T-helper 2 cell (primary cell): ENCODE measurements around the gene S100PBP.

ENCODE experiments used
- DNase-seq, 5 experiments: peaks; one replicate each; pipeline versions ENCODE4 v3.0.0 to v3.0.0-alpha.2; 2012 to 2022
- total RNA-seq, 2 donors: gene quantifications; one replicate each; lab custom pipeline; 2026; lab: John Stamatoyannopoulos, UW

S100PBP gene
- total RNA-seq = 20.3 to 45.3 reads per million in 2 donors

GRCh38 chr1:32817159-32817814 lies at the start of gene S100PBP, which contains the start of gene YARS1:
TSS of gene S100PBP (plus strand) at chr1:32817653. CDS start at chr1:32826100, 8,447 bp downstream.
TSS of gene YARS1 (minus strand) at chr1:32817358. CDS start at chr1:32817244, 114 bp downstream.
- DNase-seq = peak; percentile 98 to 100 (median 99)

GRCh38 chr1:32768110-32768850 lies 49.2 kb upstream of the S100PBP start:
- no peak for DNase-seq

- no peak for DNase-seq
These were observed 47.8 kb upstream of the S100PBP start for GRCh38 chr1:32769524-32770220.

- DNase-seq = no peak
These were observed 47.2 kb upstream of the S100PBP start for GRCh38 chr1:32770221-32770731.

- DNase-seq = no peak
These were observed 46.5 kb upstream of the S100PBP start for GRCh38 chr1:32770741-32771548.

GRCh38 chr1:32771561-32772280 lies 45.7 kb upstream of the S100PBP start:
- DNase-seq = no peak

- no peak for DNase-seq
These were observed 45.0 kb upstream of the S100PBP start for GRCh38 chr1:32772281-32773017.

- peak; percentile 45 to 76 (median 56) for DNase-seq
These were observed 44.3 kb upstream of the S100PBP start for GRCh38 chr1:32773018-32773763.

GRCh38 chr1:32773764-32774463 lies 43.5 kb upstream of the S100PBP start:
- DNase-seq = no peak

- no peak for DNase-seq
These were observed 43.0 kb upstream of the S100PBP start for GRCh38 chr1:32774464-32774808.

GRCh38 chr1:32774950-32775634 lies 42.4 kb upstream of the S100PBP start:
- DNase-seq = no peak

GRCh38 chr1:32775640-32776337 lies 41.7 kb upstream of the S100PBP start:
- no peak for DNase-seq

GRCh38 chr1:32779242-32779641 lies 38.2 kb upstream of the S100PBP start:
- no peak for DNase-seq

GRCh38 chr1:32780005-32780404 lies 37.4 kb upstream of the S100PBP start:
- no peak for DNase-seq

- no peak for DNase-seq
These were observed 36.7 kb upstream of the S100PBP start for GRCh38 chr1:32780628-32781234.

- DNase-seq = no peak
These were observed 35.4 kb upstream of the S100PBP start for GRCh38 chr1:32782086-32782485.

GRCh38 chr1:32783851-32784250 lies 33.6 kb upstream of the S100PBP start:
- no peak for DNase-seq

- no peak for DNase-seq
These were observed 32.6 kb upstream of the S100PBP start for GRCh38 chr1:32784817-32785216.
